K562 (cell line): ENCODE results near the gene SART3. TPM values are rescaled to one million over a fixed set of nuclear protein-coding genes. Genes with fewer than 3 reads are reported as not detected.

Experiments used
- ATAC-seq: fragments of 200-7000 bp; cut with Tn5 transposase; 3 replicates; pipeline ENCODE4 v1.9.1; 2020; ENCODE audit warnings: moderate library complexity
- BruUV-seq: library from RNA; stranded (reverse); fragments of 400-500 nt; replicated peaks from 2 replicates; lab custom pipeline; 2021; lab: Mats Ljungman, UMichigan
- CTCF ChIA-PET: fragments of 300-600 bp; formaldehyde crosslinking; extraction: SDS; loops from one replicate; lab custom pipeline; 2021; ENCODE audit warnings: low intra/inter-chr PET ratio; lab: Yijun Ruan, JAX
- POLR2A ChIA-PET: fragments of 300-600, 350-650 bp; sonication (Branson Sonifier 250); formaldehyde crosslinking; extraction: SDS; loops from one replicate; lab custom pipeline; 2021; ENCODE audit warnings: antibody characterized with exemption, inconsistent platforms; lab: Yijun Ruan, JAX
- DNase-seq, 4 experiments: peaks; one replicate each; pipeline versions ENCODE4 v3.0.0 to v3.0.0-alpha.2; 2011 to 2018; ENCODE audit warnings: low spot score in 3 of 4, mixed read lengths in 3 of 4; ENCODE audit errors: extremely low read depth in 1 of 4
- FAIRE-seq: peaks from 2 replicates; lab custom pipeline; 2011; peaks lifted over from hg19 to GRCh38; lab: Jason Lieb, UNC
- H2AFZ ChIP-seq: 2 replicates; pipeline ENCODE4 v1.6.0; 2011; ENCODE audit warnings: low read depth, low read length, control low read depth, inconsistent platforms
- H3K27ac ChIP-seq: fragments of 200-600 bp; 3 replicates; pipeline ENCODE4 v1.8.0; 2011; ENCODE audit warnings: low read depth, mild to moderate bottlenecking, control low read depth, inconsistent platforms, low read length, moderate library complexity, mixed read lengths; ENCODE audit errors: extremely low read depth
- H3K27me3 ChIP-seq, 2 experiments: fragments of 300-600 bp in 1 of 2; 2 replicates in 1 of 2; 3 replicates in 1 of 2; pipeline versions ENCODE4 v1.6.0 to v1.8.0; 2011; ENCODE audit warnings: inconsistent platforms in 2 of 2, low read length in 2 of 2, mild to moderate bottlenecking in 1 of 2, mixed read lengths in 1 of 2, moderate library complexity in 1 of 2; ENCODE audit not compliant: control insufficient read depth in 2 of 2, insufficient read depth in 2 of 2
- H3K36me3 ChIP-seq: fragments of 300-600 bp; 3 replicates; pipeline ENCODE4 v1.8.0; 2011; ENCODE audit warnings: mild to moderate bottlenecking, low read length, inconsistent platforms; ENCODE audit not compliant: control insufficient read depth, insufficient read depth
- H3K4me1 ChIP-seq, 2 experiments: fragments of 200-600 bp in 1 of 2; replicated peaks in 1 of 2; 2 replicates in 1 of 2; 3 replicates in 1 of 2; pipeline versions ENCODE4 v1.5.1 to v1.8.0; 2011; ENCODE audit warnings: inconsistent platforms in 2 of 2, low read length in 2 of 2, mild to moderate bottlenecking in 1 of 2, mixed read lengths in 1 of 2, moderate library complexity in 1 of 2; ENCODE audit not compliant: control insufficient read depth in 2 of 2, insufficient read depth in 2 of 2
- H3K4me2 ChIP-seq: 2 replicates; pipeline ENCODE4 v1.6.1; 2011; ENCODE audit warnings: low read length, control low read depth, inconsistent platforms, mixed read lengths; ENCODE audit not compliant: insufficient read depth
- H3K4me3 ChIP-seq: fragments of 200-600 bp; sonication (generic), shearing (Covaris generic); 2 replicates; pipeline ENCODE4 v1.5.1; 2016; ENCODE audit warnings: control low read depth, inconsistent platforms
- H3K79me2 ChIP-seq: fragments of 200-600 bp; 3 replicates; pipeline ENCODE4 v1.8.0; 2011; ENCODE audit warnings: low read length, inconsistent platforms; ENCODE audit not compliant: control insufficient read depth, insufficient read depth
- H3K9ac ChIP-seq, 2 experiments: 2 replicates each; pipeline versions ENCODE4 v1.6.0 to v1.6.1; 2011; ENCODE audit warnings: low read depth in 2 of 2, low read length in 2 of 2, control low read depth in 1 of 2, inconsistent platforms in 1 of 2, mild to moderate bottlenecking in 1 of 2, mixed read lengths in 1 of 2; ENCODE audit not compliant: insufficient read depth in 1 of 2
- H3K9me1 ChIP-seq: one replicate; pipeline ENCODE4 v1.6.0; 2011; ENCODE audit warnings: inconsistent platforms, mild to moderate bottlenecking, low read length, moderate library complexity; ENCODE audit not compliant: control insufficient read depth, insufficient read depth
- H3K9me3 ChIP-seq: replicated peaks from 2 replicates; pipeline ENCODE4 v1.5.1; 2011; ENCODE audit warnings: low read depth, low read length, inconsistent platforms; ENCODE audit not compliant: control insufficient read depth, insufficient read depth
- H4K20me1 ChIP-seq: replicated peaks from 2 replicates; pipeline ENCODE4 v1.6.1; 2011; ENCODE audit warnings: low read length, inconsistent platforms, mixed read lengths; ENCODE audit not compliant: control insufficient read depth, insufficient read depth
- ELF1 ChIP-seq: fragments of 200-800 bp; sonication (Bioruptor generic); IDR thresholded peaks from 2 replicates; pipeline ENCODE4 v1.6.1; 2016; ENCODE audit warnings: missing genetic modification characterization, missing compliant biosample characterization
- MEIS2 ChIP-seq: fragments of 450-650 bp; IDR thresholded peaks from 2 replicates; pipeline ENCODE4 v1.6.1; 2014; ENCODE audit warnings: mild to moderate bottlenecking; ENCODE audit not compliant: partially characterized antibody
- NR2C2 ChIP-seq, 2 experiments: fragments of 200-800 bp in 1 of 2; sonication (Bioruptor generic) in 1 of 2; sonication (generic) in 1 of 2; formaldehyde crosslinking in 1 of 2; IDR thresholded peaks; 2 replicates each; pipeline versions ENCODE4 v1.6.1 to v1.8.0; 2016 to 2022; ENCODE audit warnings: mild to moderate bottlenecking in 1 of 2, missing compliant biosample characterization in 1 of 2, missing genetic modification characterization in 1 of 2, missing genetic modification reagents in 1 of 2
- SRSF9 ChIP-seq: fragments of 200-400 bp; formaldehyde crosslinking; IDR thresholded peaks from 2 replicates; pipeline ENCODE4 v1.6.1; 2017; ENCODE audit warnings: low read depth, low read length, borderline replicate concordance
- WGBS: fragments of 100-300 bp; shearing (Covaris generic); methylation state at CpG from one replicate; pipeline ENCODE4 v1.1.6; 2016; ENCODE audit warnings: low coverage, mixed read lengths; ENCODE audit not compliant: insufficient coverage; ENCODE audit errors: missing lambda C conversion rate; 5-methylcytosine and 5-hydroxymethylcytosine counted together
- in situ Hi-C: fragments of 300-500 bp; cut with MboI; formaldehyde crosslinking; loops from 4 replicates; pipeline ENCODE4 v1.15.0; 2018; ENCODE audit warnings: inconsistent platforms, mixed read lengths
- intact Hi-C: fragments of 100-400 bp; cut with micrococcal nuclease; formaldehyde crosslinking; loops from 2 replicates; pipeline ENCODE4 v1.14.2; 2022
- polyA plus RNA-seq, 8 experiments: library from polyadenylated mRNA; depleted of rRNA in 4 of 8; stranded (reverse) in 5 of 8; unstranded in 3 of 8; fragments of >200 nt; fragmentation: Nextera tagmentation in 2 of 8; fragmentation: Illumina TruSeq in 1 of 8; extraction: Ambion mirVana in 2 of 8; extraction: Trizol in 1 of 8; gene quantifications; 2 replicates each; pipeline versions ENCODE4 v1.2.1 to v1.2.3, GENCODE V29; 2011 to 2014; ENCODE audit warnings: inconsistent platforms in 1 of 8, missing spikeins in 1 of 8
- total RNA-seq, 7 experiments: library from RNA; depleted of rRNA in 6 of 7; stranded (reverse); fragments of >200 nt in 6 of 7; fragmentation: Illumina TruSeq in 2 of 7; extraction: Trizol in 2 of 7; gene quantifications; 2 replicates each; pipeline versions ENCODE4 v1.2.1 to v1.2.3, GENCODE V29; 2011 to 2021; ENCODE audit warnings: low replicate concordance in 1 of 7
- TF ChIP-seq, protein P1 (sequence below): sonication (generic); formaldehyde crosslinking; IDR thresholded peaks from 2 replicates; pipeline ENCODE4 v1.8.1; 2023; ENCODE audit warnings: mild to moderate bottlenecking, missing genetic modification reagents
- TF ChIP-seq, protein P2 (sequence below), 2 experiments: IDR thresholded peaks in 1 of 2; conservative IDR thresholded peaks in 1 of 2; 2 replicates each; pipeline ENCODE4 v1.6.1; 2016; ENCODE audit warnings: low read depth in 2 of 2, mild to moderate bottlenecking in 1 of 2, missing compliant biosample characterization in 1 of 2, missing genetic modification characterization in 1 of 2, moderate library complexity in 1 of 2

Gene SART3
- total and polyA plus RNA-seq, 9 of the 15 experiments (the other 6 are each of a cell fraction or from before 2014, with no cell fraction given) = 8.9 to 167 (median 56.7) TPM

DNA sequence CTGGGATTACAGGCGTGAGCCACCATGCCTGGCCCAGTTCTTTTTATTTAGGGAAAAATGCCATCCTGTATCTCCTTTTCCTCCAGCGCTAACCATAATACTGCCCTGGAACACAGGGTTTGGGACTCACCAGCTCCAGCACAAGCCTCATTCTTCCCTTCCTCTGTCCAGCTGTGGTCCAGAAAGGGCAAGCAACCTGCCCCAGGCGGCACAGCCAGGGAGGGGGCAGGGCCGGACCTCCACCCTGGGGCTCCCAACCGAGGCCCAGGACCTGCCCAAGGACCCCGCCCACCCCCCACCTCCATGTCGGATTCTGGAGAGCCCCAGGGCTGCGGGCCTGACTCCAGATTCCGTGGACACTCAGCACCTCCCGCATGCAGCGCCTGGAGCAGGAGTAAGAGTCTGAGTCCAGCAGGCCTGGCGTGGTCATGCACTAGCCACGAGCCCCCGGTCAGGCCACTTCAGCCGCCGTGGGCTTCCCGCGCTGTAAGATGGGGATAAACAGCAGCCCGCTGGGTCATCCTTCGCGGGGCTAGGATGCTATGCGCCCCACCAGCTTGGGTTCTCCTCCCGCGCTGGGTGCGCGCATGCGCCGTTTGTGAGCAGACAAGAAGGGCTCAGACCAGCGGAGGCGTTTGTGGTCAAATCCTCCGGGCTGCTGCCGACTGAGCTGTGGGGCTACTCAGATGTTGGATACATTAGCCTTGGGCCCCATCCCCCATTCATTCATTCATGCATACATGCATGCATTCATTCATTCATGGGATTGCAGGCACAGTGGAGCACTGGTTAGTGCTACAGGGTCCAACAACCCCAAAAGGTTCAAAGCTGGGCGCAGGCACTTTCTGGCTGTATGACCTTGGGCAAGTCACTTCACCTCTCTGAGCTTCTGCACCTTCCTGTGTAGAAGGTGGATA, 20.6 kb upstream of the SART3 start (continued):
- TF ChIP-seq, protein P1, sequence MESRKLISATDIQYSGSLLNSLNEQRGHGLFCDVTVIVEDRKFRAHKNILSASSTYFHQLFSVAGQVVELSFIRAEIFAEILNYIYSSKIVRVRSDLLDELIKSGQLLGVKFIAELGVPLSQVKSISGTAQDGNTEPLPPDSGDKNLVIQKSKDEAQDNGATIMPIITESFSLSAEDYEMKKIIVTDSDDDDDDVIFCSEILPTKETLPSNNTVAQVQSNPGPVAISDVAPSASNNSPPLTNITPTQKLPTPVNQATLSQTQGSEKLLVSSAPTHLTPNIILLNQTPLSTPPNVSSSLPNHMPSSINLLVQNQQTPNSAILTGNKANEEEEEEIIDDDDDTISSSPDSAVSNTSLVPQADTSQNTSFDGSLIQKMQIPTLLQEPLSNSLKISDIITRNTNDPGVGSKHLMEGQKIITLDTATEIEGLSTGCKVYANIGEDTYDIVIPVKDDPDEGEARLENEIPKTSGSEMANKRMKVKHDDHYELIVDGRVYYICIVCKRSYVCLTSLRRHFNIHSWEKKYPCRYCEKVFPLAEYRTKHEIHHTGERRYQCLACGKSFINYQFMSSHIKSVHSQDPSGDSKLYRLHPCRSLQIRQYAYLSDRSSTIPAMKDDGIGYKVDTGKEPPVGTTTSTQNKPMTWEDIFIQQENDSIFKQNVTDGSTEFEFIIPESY (CRISPR knock-in tag) = peak; percentile 70; the same call in 1 of the 2 replicates
- TF ChIP-seq SRSF9 = no peak

DNA sequence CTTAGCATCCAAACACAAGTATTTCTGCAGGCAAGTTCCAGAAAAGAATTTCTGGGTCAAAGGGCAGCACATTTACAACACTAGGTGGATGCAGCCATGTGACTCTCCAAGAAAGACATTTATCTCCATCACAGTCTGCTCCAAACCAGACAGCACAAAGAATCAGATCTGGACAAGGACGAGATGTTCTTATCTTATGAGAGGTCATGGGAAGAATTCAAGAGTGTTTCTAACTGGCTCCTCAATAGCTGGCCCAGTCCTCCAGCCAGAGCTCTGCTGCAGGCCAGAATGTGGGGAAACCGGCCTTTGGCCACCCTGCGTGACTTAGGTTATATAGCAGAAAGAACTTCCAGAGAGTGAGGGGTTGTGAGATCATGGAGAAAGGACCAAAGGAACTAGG, 19.6 kb upstream of the SART3 start:
- H4K20me1 ChIP-seq = no peaks in the 10 kb centered on the region; the same call in 1 of the 2 replicates
- H3K79me2 ChIP-seq = no peaks in the 10 kb centered on the region
- no peak for ATAC-seq
- 13% methylated on average over 3 of the region's 3 CpGs for WGBS
- in situ Hi-C loops (no loop called here), intact Hi-C loops (no loop called here)
- H2AFZ ChIP-seq = no peak overlapping the region
- no peak overlapping the region for H3K4me3 ChIP-seq
- POLR2A ChIA-PET = interaction anchor here (1.4 kb wide), 1 partner anchor 8 kb away, joined by 3 read pairs; no protein-coding TSS in a partner anchor
- H3K4me2 ChIP-seq = no peak overlapping the region
- no peak overlapping the region for H3K9ac ChIP-seq
- H3K36me3 ChIP-seq = no peaks in the 10 kb centered on the region
- FAIRE-seq = peak; percentile 59
- peaks cover 0 to 5% of the 10 kb centered on the region in 2 experiments; a peak in 1 of 5 replicates for H3K4me1 ChIP-seq
- no peaks in the 10 kb centered on the region for H3K9me3 ChIP-seq
- no peaks in the 10 kb centered on the region for H3K9me1 ChIP-seq
- CTCF ChIA-PET = no interaction called here
- no peak overlapping the region for H3K27ac ChIP-seq
- DNase-seq = no peak
- BruUV-seq = no TSS peak
- TF ChIP-seq, protein P2, sequence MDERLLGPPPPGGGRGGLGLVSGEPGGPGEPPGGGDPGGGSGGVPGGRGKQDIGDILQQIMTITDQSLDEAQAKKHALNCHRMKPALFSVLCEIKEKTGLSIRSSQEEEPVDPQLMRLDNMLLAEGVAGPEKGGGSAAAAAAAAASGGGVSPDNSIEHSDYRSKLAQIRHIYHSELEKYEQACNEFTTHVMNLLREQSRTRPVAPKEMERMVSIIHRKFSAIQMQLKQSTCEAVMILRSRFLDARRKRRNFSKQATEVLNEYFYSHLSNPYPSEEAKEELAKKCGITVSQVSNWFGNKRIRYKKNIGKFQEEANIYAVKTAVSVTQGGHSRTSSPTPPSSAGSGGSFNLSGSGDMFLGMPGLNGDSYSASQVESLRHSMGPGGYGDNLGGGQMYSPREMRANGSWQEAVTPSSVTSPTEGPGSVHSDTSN (CRISPR knock-in tag; IDR thresholded peaks at IDR 0.05; ENCODE audit: low read depth) = no peak
- TF ChIP-seq, protein P2 (tag; conservative IDR thresholded peaks at IDR 0.05; ENCODE audit: low read depth) = peak; percentile 56; the same call in 1 of the 2 replicates
- TF ChIP-seq ELF1 (tag) (no peak), NR2C2 (CRISPR knock-in tag; IDR thresholded peaks at IDR 0.05) (no peak), NR2C2 (tag; IDR thresholded peaks at IDR 0.05) (peak; percentile 29; the same call in 1 of the 2 replicates), MEIS2 (peak; percentile 15)
- peaks cover 2 to 33% of the 10 kb centered on the region in 2 experiments; a peak in 4 of 5 replicates for H3K27me3 ChIP-seq
